HG02884 (cell line): ENCODE data around the gene CALHM2.

ENCODE experiments used
- ATAC-seq: cut with Tn5 transposase; IDR thresholded peaks from one replicate; pipeline ENCODE4 v1.9.1; 2021; ENCODE audit warnings: mild to moderate bottlenecking, moderate library complexity; ENCODE audit not compliant: unreplicated experiment

CALHM2 gene

GRCh38 chr10:103451091-103451813 is 918 bp downstream of the CALHM2 start:
- no peak for ATAC-seq

GRCh38 chr10:103450201-103450695 is 1.9 kb downstream of the CALHM2 start:
- ATAC-seq = no peak

GRCh38 chr10:103449208-103450144 is 2.7 kb downstream of the CALHM2 start:
- no peak for ATAC-seq

- ATAC-seq = no peak
These were observed 3.4 kb downstream of the CALHM2 start for GRCh38 chr10:103448746-103449145.

GRCh38 chr10:103447187-103447586 is 5.0 kb downstream of the CALHM2 start:
- no peak for ATAC-seq

- no peak for ATAC-seq
These were observed 6.2 kb downstream of the CALHM2 start for GRCh38 chr10:103445767-103446567.

GRCh38 chr10:103445366-103445765 is 6.8 kb downstream of the CALHM2 start:
- ATAC-seq = no peak

- ATAC-seq = no peak
These were observed 7.7 kb downstream of the CALHM2 start for GRCh38 chr10:103444478-103444877.

GRCh38 chr10:103443475-103444185 is 8.5 kb downstream of the CALHM2 start:
- no peak for ATAC-seq

GRCh38 chr10:103442031-103442461 is 10.1 kb downstream of the CALHM2 start:
- no peak for ATAC-seq

GRCh38 chr10:103441611-103442010 is 10.6 kb downstream of the CALHM2 start:
- ATAC-seq = no peak

GRCh38 chr10:103441206-103441605 is 11.0 kb downstream of the CALHM2 start:
- no peak for ATAC-seq

- no peak for ATAC-seq
These were observed 11.8 kb downstream of the CALHM2 start for GRCh38 chr10:103440416-103440815.

GRCh38 chr10:103439776-103440175 is 12.4 kb downstream of the CALHM2 start:
- ATAC-seq = no peak

- no peak for ATAC-seq
These were observed 18.3 kb downstream of the CALHM2 start for GRCh38 chr10:103433858-103434257.

GRCh38 chr10:103431902-103432301 is 20.3 kb downstream of the CALHM2 start:
- no peak for ATAC-seq

- ATAC-seq = no peak
These were observed 22.5 kb downstream of the CALHM2 start for GRCh38 chr10:103429647-103430046.

GRCh38 chr10:103428989-103429643 is 23.1 kb downstream of the CALHM2 start:
- no peak for ATAC-seq

GRCh38 chr10:103427866-103428265 is 24.3 kb downstream of the CALHM2 start:
- ATAC-seq = no peak

- no peak for ATAC-seq
These were observed 28.4 kb downstream of the CALHM2 start for GRCh38 chr10:103423748-103424147.
